Gastroesophageal sphincter (tissue), 3 donors: Measurements from ENCODE around the gene CENPV.

Experiments used
- EP300 ChIP-seq: sonication (generic); formaldehyde crosslinking; IDR thresholded peaks from one replicate; pipeline ENCODE4 v1.6.1; 2017; ENCODE audit warnings: antibody characterized with exemption, mild to moderate bottlenecking
- POLR2A ChIP-seq, 2 donors: fragments of 450-650 bp; IDR thresholded peaks; one replicate each; pipeline ENCODE4 v1.6.1; 2017; ENCODE audit warnings: antibody characterized with exemption in 2 of 2, mild to moderate bottlenecking in 2 of 2, moderate library complexity in 1 of 2
- TF ChIP-seq, protein P1 (sequence below), 4 experiments: fragments of 200-600 bp in 2 of 4; fragments of 450-650 bp in 2 of 4; sonication (generic) in 1 of 4; IDR thresholded peaks; one replicate each; pipeline ENCODE4 v1.5.1; 2017 to 2019; ENCODE audit warnings: antibody characterized with exemption in 4 of 4, mild to moderate bottlenecking in 2 of 4, moderate library complexity in 2 of 4

DNA sequence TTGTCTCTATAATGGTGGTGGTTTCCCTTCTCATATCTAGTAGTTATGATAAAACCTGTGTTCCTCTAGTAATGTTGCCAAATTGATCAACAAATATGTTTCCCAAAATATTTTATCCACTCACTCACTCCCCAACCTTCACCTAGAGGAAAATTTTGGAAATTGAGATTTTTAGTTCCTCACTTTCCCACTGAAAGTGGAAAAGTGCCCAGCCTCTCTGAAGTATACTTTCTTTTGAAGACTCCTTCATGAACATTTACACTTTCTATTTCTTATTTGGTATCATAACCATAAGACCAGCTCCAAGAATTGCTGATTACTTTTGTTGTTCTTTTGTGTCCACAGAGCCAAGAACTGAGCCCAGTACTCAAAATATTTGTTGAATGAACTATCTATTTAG, 5.1 kb upstream of the CENPV start:
- TF ChIP-seq EP300 (no peak), POLR2A (IDR thresholded peaks at IDR 0.05) (no peak)
- TF ChIP-seq, protein P1, sequence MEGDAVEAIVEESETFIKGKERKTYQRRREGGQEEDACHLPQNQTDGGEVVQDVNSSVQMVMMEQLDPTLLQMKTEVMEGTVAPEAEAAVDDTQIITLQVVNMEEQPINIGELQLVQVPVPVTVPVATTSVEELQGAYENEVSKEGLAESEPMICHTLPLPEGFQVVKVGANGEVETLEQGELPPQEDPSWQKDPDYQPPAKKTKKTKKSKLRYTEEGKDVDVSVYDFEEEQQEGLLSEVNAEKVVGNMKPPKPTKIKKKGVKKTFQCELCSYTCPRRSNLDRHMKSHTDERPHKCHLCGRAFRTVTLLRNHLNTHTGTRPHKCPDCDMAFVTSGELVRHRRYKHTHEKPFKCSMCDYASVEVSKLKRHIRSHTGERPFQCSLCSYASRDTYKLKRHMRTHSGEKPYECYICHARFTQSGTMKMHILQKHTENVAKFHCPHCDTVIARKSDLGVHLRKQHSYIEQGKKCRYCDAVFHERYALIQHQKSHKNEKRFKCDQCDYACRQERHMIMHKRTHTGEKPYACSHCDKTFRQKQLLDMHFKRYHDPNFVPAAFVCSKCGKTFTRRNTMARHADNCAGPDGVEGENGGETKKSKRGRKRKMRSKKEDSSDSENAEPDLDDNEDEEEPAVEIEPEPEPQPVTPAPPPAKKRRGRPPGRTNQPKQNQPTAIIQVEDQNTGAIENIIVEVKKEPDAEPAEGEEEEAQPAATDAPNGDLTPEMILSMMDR (IDR thresholded peaks at IDR 0.05) = no peak
